UCSD-AML1 (cell line): Measurements from ENCODE around the gene C2CD4A.

Experiments used
- DNase-seq: peaks from one replicate; lab custom pipeline; 2025; ENCODE audit not compliant: unreplicated experiment; lab: John Stamatoyannopoulos, UW

Gene C2CD4A

GRCh38 chr15:62099094-62099601 lies 32.4 kb downstream of the C2CD4A start:
- no peak for DNase-seq

- no peak for DNase-seq
These were observed 36.7 kb downstream of the C2CD4A start for GRCh38 chr15:62103431-62103830.

GRCh38 chr15:62104401-62104800 lies 37.6 kb downstream of the C2CD4A start:
- DNase-seq, result no peak

- DNase-seq, result no peak
These were observed 38.1 kb downstream of the C2CD4A start for GRCh38 chr15:62104846-62105245.

- DNase-seq, result no peak
These were observed 38.5 kb downstream of the C2CD4A start for GRCh38 chr15:62105266-62105665.

GRCh38 chr15:62106096-62106495 lies 39.3 kb downstream of the C2CD4A start:
- no peak for DNase-seq

GRCh38 chr15:62107571-62108121 lies 40.9 kb downstream of the C2CD4A start:
- DNase-seq, result no peak

GRCh38 chr15:62108411-62108810 lies 41.6 kb downstream of the C2CD4A start:
- no peak for DNase-seq

GRCh38 chr15:62109437-62109836 lies 42.7 kb downstream of the C2CD4A start:
- DNase-seq, result no peak

GRCh38 chr15:62109982-62110851 lies 43.4 kb downstream of the C2CD4A start:
- DNase-seq, result no peak

GRCh38 chr15:62112081-62112480 lies 45.3 kb downstream of the C2CD4A start:
- DNase-seq, result no peak

GRCh38 chr15:62112616-62113593 lies 46.1 kb downstream of the C2CD4A start:
- DNase-seq, result no peak

GRCh38 chr15:62115847-62116246 lies 49.1 kb downstream of the C2CD4A start:
- no peak for DNase-seq

- DNase-seq, result no peak
These were observed 51.9 kb downstream of the C2CD4A start for GRCh38 chr15:62118520-62119226.

GRCh38 chr15:62119227-62119864 lies 52.6 kb downstream of the C2CD4A start:
- no peak for DNase-seq

- no peak for DNase-seq
These were observed 53.1 kb downstream of the C2CD4A start for GRCh38 chr15:62119874-62120273.
